Measurements from ENCODE around the gene IGFBP5. TPM values are rescaled to one million over a fixed set of nuclear protein-coding genes. Genes with fewer than 3 reads are reported as not detected.

The IGFBP5 gene
- total RNA-seq, 1 donor from 2014 or later, result 0.20 TPM

DNA sequence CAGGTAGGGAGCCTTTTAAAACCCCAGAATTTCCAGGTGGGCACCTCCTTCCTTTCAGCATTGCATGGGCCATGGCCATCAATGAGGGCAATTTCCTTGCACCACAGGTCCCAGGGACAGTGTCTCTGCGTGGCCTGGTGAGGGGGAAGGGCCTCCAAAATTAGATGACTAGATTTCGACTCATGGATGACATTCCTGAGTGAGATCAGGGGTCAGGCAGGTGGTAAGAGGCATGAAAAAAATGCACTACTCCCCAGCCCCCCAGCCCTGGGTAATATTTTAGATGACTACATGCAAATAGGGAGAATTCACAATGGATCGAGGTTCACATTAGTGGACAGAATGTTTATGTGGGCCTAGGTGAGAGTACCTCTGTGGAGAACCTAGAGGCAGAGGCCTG is 19.0 kb upstream of the IGFBP5 start:
- DNase-seq (ENCODE audit: low read depth in 2 of 2), result no peak

DNA sequence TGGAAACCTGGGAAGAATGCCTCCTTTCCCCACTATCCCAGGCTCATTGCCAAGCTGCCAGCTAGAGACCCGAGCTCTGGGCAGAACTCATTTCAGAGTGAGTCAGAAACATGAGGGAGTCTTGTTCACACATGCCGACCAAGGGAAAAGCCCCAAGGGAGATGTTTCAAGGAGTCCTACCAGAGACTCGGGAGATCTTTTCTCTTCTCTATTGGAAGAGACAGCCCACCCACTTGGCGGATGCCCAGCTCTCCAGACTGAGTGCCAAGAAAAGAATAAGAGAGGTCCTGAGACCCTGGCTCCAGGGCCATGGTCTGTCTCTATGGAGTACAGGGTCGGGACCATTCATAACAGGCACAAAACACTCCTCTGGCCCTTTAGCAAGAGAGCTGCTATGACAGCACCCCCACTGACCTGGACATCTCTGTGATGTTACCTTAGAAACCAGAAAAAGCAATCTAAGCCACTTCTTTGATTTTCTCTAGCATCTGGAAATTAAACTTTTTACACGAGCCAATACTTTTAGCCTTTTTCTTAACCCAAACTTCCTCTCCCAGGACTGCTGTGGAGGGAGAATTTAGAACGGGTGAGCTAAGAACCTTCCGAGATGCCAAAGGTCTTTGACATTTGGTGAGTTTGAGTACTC is 18.5 kb upstream of the IGFBP5 start:
- peak in 1 of 2 donors; percentile 43 for DNase-seq (ENCODE audit: low read depth in 2 of 2)

DNA sequence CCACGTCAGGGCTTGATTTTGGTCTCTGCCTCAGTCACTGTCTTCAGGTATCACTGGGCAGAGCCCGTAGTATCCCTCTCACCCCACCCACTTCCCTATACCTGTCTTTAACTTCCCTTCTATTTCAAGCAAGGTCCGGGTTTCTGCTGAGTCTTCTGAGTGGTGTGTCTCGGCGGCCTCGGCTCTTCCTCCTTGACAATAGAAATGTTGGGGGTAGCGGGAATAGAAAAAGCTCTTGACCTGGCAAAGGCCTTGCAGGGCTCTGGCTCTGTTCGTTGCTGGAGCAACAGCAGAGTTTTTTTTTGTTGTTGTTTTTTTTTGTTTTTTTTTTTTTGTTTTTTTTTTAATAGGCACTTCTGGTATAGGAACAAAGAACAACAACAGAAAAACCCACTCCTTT is 16.0 kb upstream of the IGFBP5 start:
- no peak for DNase-seq (ENCODE audit: low read depth in 2 of 2)

DNA sequence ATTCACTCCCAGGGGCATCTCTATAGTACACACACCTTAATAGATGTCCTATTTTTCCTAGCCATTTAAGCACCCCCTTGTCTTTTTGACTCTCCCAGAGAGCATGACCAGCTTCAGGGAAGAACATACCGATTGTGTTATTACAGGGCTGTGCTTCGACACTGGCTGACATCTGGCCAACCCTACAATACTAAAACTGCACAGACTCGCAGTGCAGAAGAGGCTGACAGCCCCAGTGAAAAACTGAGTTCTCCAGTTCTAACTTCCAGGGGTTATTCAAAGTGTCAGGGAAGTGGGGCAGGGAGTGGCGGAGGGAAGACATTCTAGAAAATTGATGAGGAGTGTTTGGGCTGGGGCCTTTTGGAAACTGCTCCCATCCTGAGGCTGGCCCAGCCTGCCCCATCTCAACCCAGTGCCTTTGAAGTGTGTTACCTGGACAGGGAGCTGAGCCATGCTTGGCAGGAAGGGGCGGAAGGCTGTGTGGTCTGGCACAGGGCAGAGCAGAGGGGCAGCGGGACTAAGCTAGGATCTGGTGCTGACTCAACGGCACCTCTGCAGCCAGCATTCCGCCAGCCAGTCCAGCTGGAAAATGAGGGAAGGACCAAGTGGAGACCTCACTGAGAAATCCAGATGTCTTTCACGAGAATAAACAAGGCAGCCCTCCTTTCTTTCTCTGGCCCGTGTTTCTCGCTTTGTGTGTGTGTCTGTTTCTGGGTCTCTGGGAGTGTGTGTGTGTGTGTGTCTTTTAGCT is 15.4 kb upstream of the IGFBP5 start:
- DNase-seq (ENCODE audit: low read depth in 2 of 2), result no peak

DNA sequence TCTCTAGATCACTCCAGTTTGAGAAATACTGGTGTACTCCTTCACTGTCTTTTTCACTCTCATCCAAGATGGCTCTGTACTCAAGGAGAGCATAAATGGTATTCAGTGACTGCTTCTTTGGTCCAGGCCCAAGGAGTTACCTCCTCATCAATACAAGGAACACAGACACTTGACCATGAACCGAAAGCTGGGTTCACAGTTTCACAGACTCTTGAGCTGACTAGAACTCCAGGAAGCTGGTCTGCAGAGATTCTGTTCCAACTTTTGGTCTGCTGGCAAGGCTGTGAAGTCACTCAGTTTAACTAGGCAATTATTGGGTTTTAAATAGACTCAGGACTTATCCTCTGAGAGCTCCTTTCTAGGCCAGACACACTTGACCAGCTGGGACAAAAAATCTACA is 7.4 kb upstream of the IGFBP5 start:
- DNase-seq (ENCODE audit: low read depth in 2 of 2), result no peak

DNA sequence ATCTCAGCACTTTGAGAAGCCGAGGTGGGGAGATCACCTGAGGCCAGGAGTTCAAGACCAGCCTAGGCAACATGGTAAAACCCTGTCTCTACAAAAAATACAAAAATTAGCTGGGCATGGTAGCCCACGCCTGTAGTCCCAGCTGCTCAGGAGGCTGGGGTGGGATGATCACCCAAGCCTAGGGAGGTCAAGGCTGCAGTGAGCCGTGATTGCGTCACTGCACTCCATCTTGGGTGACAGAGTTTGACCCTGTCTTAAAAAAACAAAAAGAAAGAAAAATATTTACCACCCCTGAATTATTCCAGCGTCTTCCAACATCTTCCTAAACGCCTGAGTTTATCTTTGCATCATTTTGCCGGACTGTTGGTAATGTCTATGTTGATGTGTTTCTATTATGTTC is 6.2 kb upstream of the IGFBP5 start:
- DNase-seq (ENCODE audit: low read depth in 2 of 2), result no peak

DNA sequence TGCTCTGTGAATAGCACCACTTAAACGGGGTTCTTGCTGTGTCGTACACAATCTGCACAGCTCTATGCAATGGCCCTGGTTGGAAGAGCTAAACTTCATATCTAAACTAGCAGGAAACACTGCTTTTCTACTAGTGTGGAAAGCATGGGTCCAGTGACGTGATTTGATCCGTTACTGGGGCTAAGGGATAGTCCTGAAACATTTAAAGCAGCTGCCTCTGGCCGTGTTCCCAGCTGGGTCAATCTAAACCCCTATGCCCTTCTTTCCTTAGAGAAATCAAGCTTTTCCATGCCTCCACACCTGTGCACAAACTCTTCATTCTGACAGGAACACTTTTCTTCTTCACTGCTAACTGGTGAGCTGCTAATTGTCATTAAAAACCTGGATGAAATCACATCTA is 5.4 kb upstream of the IGFBP5 start:
- DNase-seq (ENCODE audit: low read depth in 2 of 2), result no peak

DNA sequence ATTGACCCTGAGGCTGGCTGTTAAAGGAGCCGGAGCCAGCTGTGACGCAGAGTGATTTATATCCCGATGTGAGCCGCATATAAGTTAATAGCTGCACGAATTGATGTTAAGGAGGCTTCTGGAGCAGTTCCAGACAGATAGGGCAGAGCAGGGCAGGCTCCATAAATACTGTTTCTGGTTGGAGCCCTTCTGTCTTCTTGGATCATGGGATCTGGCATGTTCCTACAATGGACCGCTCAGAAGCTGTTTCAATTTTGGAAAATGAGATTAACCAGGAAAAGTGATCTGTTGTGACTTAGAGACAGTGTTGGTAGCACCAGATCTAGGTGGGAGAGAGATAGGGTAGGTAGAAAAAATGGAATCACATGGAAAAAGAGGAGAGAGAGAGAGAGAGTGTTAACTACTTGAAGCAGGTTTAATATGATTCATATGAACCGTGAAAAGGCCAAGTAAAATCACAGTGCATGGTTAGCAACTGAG is 4.8 kb upstream of the IGFBP5 start:
- no peak for DNase-seq (ENCODE audit: low read depth in 2 of 2)

DNA sequence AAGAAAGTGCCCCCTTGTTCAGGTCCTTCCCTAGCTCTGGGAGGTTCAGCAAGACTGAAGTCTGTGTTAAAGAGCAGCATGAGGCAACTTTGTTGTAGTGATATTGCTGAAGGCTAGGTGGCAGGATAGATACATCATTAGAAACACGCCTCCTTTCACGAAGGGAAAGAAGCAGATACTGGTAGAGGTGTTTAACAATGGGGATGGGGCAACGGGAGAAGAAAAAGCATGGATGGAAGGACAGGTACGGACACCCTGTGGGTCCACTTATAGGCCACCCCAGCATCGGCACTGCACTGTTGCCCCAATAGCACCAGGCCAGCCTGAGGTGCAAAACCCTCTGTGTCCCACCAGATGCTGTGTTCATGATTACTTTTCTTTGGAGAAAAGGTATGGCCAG is 3.5 kb upstream of the IGFBP5 start:
- DNase-seq (ENCODE audit: low read depth in 2 of 2), result peak; percentile 71 to 79

DNA sequence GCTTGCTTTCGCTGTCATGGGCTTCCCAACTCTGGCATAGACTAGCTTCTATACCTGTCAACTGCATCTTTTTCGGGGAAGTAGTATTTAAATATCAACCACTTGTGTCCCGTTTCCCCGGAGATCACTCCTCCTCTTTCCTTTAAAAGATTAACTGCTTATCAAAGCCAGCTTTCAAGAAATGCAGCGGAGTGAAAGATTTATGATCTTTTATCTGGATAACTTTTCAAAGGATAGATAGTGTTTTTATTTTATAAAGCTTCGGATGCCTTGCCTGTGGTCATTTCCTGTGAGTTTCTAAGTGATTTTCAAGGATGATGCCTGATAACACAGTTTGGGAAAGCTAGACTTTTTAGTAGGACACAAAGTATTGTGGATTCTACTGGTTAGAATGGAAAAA is 2.9 kb upstream of the IGFBP5 start:
- no peak for DNase-seq (ENCODE audit: low read depth in 2 of 2)

DNA sequence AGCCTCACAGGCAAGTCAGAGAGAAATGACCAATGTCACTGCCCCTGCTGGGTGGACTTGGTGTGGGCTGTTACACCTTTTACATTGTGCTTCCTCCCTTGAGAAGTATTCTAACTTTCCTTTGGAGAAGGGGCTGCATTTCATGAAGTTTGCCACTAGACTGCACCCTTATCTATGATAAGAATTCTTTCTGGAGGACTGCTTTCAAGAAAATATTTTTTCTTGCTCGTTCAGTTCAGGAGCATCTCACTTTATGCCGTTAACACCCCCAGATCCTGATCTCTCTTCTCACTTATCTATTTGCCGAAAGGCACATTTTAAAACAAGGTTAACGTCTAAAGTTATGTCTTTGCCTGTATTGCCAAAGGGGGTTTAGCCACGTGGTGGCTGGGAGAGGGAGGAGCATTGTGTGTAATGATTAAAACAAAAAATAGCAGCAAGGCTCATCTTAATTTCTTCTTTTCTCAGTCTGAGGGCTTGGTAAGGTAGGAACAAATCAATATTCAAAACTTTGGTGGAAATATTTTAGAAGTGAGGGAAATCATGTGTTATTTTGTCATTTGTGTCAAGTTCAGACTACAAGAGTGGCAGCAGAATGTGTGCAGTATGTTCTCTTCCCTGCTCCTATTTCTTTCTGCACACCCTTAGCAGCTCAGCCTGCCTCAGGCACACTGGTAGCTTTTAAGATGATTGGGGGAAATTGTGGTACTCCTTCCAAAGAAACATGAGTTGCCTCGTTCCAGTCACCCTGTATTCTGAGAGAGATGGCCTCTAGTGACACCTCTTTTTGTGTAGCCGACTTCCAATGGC is 1.6 kb upstream of the IGFBP5 start:
- DNase-seq (ENCODE audit: low read depth in 2 of 2), result peak in 1 of 2 donors; percentile 66

DNA sequence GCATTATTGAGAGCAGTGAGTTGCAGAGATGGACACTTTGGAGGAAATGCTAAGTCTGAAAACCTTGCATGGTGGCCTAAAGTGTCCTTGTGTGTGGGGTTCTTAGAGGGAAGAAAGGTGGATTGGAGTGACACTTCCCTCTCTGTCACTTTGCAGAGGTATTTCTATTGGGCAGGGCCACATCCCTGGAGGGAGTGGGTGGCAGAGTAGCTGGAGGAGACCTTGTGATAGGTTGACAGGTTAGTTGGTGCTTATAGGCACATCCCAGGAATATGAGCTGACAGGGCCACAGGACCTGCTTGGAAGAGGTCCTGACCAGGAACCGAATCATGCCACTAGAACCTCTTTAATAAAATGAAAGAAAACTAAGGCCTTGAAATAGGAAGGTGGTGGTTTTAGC is 972 bp upstream of the IGFBP5 start:
- DNase-seq (ENCODE audit: low read depth in 2 of 2), result no peak

DNA sequence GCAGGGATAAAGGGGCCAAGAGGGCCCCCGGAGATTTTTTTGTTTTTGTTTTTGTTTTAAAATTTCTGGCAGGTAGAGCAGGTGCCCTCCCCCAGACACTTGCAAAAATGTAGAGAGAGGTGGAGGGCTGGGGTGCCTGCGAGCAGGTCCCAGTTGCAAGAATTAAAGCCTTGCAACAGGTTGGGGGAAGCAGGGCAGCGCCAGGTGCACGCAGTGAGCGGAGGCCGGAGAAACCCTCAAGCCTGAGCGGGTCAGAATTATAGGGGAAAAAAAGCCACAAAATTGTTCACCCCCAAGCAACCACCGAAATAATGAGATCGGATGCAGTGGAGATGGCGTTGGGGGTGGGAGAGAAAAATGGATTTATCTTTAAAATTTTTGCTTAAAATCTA is 527 bp downstream of the IGFBP5 start:
- DNase-seq (ENCODE audit: low read depth in 2 of 2), result no peak

DNA sequence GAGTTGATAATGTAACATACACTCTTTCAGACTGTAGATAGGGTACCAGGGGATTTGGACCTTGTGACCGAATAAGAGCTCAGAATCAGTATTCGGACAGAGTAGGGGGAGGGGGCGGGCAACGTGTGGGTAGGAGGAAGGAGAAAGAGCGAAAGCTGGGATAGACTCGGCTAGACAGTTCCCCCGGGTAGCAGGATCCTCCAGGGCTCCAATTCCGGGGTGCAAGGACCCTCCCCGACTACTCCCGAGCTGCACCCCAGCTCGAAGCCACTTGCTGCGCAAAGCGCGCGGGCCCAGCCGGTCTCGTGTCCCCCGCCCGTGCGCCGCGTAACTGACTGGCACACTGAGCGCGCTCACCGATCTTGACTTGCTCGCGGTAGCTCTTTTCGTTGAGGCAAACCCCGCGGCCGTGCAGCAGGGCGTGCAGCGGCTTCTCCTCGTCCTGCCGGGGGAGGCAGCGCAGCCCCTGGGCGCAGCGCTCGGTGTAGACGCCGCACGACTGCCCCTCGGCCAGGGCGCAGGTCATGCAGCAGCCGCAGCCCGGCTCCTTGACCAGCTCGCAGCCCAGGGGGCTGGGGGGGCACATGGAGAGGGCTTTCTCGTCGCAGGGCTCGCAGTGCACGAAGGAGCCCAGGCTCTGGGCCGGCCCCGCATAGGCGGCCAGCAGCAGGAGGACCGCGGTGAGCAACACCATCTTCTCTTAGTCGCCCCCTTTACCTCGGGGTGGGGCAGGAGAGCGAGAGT is 1.1 kb downstream of the IGFBP5 start:
- peak; percentile 40 to 68 for DNase-seq (ENCODE audit: low read depth in 2 of 2)

DNA sequence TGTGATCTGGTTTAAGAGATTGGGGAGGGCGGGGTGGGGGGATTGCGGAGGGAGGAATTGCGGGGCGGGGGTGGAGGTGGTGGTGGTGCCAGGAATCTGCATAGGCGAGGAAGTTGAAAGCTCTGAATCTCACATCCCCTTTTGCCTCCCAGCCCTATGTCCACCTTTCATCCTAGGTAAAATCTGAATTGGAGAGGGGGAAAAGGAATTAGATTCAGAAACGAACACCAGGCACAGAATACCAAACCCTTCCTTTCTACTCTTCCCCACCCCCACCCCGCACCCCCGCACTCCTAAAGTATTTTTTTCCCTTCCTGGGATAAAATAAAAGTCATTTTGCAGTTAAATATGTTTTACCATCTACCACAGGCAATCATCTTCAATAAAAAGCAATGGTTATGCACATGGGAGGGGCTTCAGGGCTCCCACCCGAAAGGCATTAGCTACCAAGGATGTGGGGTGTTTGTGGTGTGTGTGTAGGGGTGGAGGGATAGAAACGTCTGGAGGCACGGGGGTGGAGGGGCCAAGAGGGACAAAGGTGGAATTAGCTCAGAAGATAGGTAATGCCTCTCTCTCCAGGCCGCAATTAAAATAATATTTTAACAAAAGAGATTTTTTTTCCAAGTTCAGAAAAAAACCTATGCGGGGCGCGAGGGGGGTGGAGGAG is 1.8 kb downstream of the IGFBP5 start:
- no peak for DNase-seq (ENCODE audit: low read depth in 2 of 2)

DNA sequence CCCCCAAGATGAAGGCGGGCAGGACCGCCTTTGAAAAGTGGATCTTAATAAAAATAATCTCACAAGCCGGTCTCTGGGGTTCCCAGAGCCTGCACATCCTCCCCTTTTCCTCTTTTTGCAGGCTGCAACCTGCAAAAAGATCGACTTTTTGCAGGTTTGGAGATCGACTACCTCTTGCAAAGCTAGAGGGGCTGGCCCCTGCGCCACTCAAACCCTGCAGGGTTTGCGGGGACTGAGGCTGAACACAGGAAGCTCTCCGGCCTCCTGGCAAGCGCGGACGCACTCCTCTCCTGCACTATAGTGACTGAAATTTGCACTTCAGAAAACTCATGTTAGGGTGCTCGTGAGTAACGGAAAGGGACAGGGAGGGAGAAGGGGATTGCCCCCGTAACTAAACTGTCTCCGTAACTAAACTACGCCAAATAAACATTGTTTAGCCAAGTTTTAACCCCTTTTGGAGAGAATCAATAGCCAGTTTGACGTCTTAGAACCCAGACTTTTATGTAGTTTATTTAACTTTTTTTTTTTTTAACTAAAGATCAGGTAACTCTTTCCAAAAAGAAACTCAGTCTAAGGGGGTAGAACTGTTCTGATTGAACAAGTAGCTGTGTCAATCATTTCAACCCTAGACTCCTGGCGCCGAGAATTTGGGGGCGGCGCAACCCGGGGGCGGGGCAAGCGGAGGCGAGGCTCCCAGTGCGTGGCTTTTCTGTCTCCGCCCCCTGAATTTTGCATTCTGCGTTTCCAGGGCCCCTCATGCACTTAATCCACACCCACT is 2.5 kb downstream of the IGFBP5 start:
- peak; percentile 42 to 79 for DNase-seq (ENCODE audit: low read depth in 2 of 2)

DNA sequence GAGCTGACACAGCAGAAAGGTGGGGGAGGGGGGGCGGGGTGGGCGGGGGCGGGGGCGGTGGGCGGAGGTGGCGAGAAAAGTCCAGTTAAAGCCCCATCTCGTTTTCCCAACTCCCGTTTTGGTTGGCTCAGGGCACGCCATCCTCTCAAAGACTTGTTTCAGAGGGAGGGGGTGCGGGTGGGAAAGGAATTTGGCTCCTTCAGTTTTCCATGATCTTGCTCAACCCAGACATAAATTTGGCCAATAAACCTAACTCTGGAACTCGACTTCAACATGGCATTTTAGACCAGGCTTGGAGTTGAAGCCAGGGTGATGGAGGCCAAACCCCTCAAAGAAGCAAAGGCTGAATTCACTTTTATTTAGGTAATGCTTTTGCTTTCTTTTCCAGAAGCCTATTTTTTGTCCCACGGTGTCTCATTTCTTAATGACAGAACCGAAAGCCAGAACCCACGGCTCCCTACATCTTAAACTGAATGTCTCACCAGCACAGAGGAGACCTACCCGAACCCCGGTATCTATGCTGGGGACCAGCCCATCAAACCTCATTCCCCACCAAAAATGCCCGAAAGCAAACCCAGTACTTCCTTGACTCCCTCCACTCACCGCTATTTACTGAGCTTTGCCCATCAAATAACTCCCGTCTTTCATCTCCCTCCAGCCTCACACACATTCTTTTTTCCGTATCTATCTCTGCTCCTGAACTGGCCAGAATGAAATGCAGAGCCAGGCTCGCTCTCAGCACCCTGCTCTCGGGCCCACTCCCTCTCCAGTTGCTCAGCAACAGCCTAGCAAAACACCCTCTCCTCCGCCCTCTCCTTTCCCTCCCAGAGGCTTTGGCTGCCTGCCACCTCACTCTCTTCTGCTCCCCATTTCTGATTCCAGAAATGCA is 4.3 kb downstream of the IGFBP5 start:
- peak; percentile 23 to 81 for DNase-seq (ENCODE audit: low read depth in 2 of 2)

DNA sequence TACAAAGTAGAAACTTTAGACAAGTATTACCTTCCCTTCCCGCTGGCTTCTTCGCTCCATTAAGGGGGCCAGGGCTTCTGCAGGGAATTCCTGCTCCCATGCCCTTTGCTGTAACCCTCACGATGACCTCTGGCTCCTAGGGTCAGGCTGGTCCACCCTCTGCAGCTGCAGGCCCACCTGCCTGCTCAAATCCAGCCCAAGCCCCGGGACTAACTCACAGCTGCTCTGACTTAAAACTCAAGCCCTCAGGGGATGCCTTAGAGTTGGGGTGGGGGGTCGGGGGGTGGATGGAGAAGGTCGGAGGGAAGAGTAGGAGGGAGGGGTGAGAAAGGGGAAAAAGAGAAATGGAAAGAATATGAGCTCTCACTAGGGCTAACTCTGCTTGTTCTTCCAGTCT is 4.9 kb downstream of the IGFBP5 start:
- DNase-seq (ENCODE audit: low read depth in 2 of 2), result no peak

DNA sequence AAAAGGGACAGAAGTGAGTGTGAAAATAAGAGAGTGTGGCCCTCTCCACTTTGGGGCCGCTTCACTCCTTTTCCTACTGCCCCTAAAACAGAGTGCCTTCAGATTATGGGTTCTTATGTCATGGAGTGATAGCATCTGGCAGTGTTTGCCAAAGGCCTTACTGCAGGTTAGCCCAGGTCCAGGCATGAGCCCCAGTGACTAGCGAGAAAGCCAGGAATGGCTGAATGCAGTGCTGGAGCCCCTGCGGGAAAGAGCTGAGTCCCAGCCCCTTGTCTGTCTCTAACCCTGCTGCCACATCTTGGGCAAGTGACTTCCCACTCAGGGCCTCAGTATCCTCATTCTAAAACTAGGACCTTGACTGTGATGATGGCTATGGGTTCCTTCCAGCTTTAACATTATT is 6.0 kb downstream of the IGFBP5 start:
- no peak for DNase-seq (ENCODE audit: low read depth in 2 of 2)
